HepG2 (cell line): ENCODE measurements around the gene DNMT1. TPM values are rescaled to one million over a fixed set of nuclear protein-coding genes. Genes with fewer than 3 reads are reported as not detected.

Experiments
- CREBL2 ChIP-seq: sonication (generic); formaldehyde crosslinking; IDR thresholded peaks from 2 replicates; pipeline ENCODE4 v1.8.1; 2023; ENCODE audit warnings: missing genetic modification reagents, mild to moderate bottlenecking, borderline replicate concordance
- CTCF ChIP-seq: sonication (generic); formaldehyde crosslinking; IDR thresholded peaks from 2 replicates; pipeline ENCODE4 v1.5.0; 2020; ENCODE audit warnings: mild to moderate bottlenecking, missing genetic modification reagents, moderate library complexity
- FOXK1 ChIP-seq: sonication (generic); formaldehyde crosslinking; IDR thresholded peaks from 2 replicates; pipeline ENCODE4 v1.4.0; 2020; ENCODE audit warnings: low read depth, missing genetic modification reagents, borderline replicate concordance
- HDAC2 ChIP-seq: sonication (generic); formaldehyde crosslinking; IDR thresholded peaks from 2 replicates; pipeline ENCODE4 v1.4.0; 2020; ENCODE audit warnings: missing genetic modification reagents
- HOXA9 ChIP-seq: sonication (generic); formaldehyde crosslinking; IDR thresholded peaks from 2 replicates; pipeline ENCODE4 v1.8.1; 2022; ENCODE audit warnings: missing genetic modification reagents, mild to moderate bottlenecking, moderate library complexity, borderline replicate concordance
- MATR3 ChIP-seq: sonication (generic); formaldehyde crosslinking; IDR thresholded peaks from 2 replicates; pipeline ENCODE4 v1.4.0; 2020; ENCODE audit warnings: missing genetic modification reagents
- NFYB ChIP-seq: sonication (generic); formaldehyde crosslinking; IDR thresholded peaks from 2 replicates; pipeline ENCODE4 v1.4.0; 2020; ENCODE audit warnings: missing genetic modification reagents
- PHB2 ChIP-seq: fragments of 450-650 bp; IDR thresholded peaks from 2 replicates; pipeline ENCODE4 v1.6.1; 2018; ENCODE audit not compliant: partially characterized antibody
- RFXANK ChIP-seq: IDR thresholded peaks from 2 replicates; pipeline ENCODE4 v1.6.1; 2016
- RXRB ChIP-seq: IDR thresholded peaks from 2 replicates; pipeline ENCODE4 v1.6.1; 2016; ENCODE audit warnings: borderline replicate concordance, missing genetic modification reagents, missing compliant biosample characterization
- SATB2 ChIP-seq: sonication (generic); formaldehyde crosslinking; IDR thresholded peaks from 2 replicates; pipeline ENCODE4 v1.5.0; 2020; ENCODE audit warnings: missing genetic modification reagents
- SNAPC4 ChIP-seq: sonication (generic); formaldehyde crosslinking; IDR thresholded peaks from 2 replicates; pipeline ENCODE4 v1.4.0; 2020; ENCODE audit warnings: mild to moderate bottlenecking, missing genetic modification reagents
- ZBTB39 ChIP-seq: sonication (generic); formaldehyde crosslinking; IDR thresholded peaks from 2 replicates; pipeline ENCODE4 v1.5.0; 2020; ENCODE audit warnings: missing genetic modification reagents
- ZBTB43 ChIP-seq: sonication (generic); formaldehyde crosslinking; conservative IDR thresholded peaks from 2 replicates; pipeline ENCODE4 v1.4.0; 2020; ENCODE audit warnings: missing genetic modification reagents
- ZEB1 ChIP-seq: IDR thresholded peaks from 2 replicates; pipeline ENCODE4 v1.6.1; 2012; ENCODE audit warnings: mild to moderate bottlenecking, low read depth, inconsistent platforms; ENCODE audit not compliant: insufficient replicate concordance
- ZFP41 ChIP-seq: sonication (generic); formaldehyde crosslinking; IDR thresholded peaks from 2 replicates; pipeline ENCODE4 v1.4.0; 2020; ENCODE audit warnings: mild to moderate bottlenecking, missing genetic modification reagents, borderline replicate concordance
- ZNF607 ChIP-seq: sonication (generic); formaldehyde crosslinking; IDR thresholded peaks from 2 replicates; pipeline ENCODE4 v1.5.1; 2020; ENCODE audit warnings: missing genetic modification reagents, mild to moderate bottlenecking, borderline replicate concordance
- ZNF816 ChIP-seq: sonication (generic); formaldehyde crosslinking; IDR thresholded peaks from 2 replicates; pipeline ENCODE4 v1.8.0; 2022; ENCODE audit warnings: missing genetic modification reagents, mild to moderate bottlenecking, borderline replicate concordance
- polyA plus RNA-seq, 8 experiments: library from polyadenylated mRNA; depleted of rRNA in 3 of 8; stranded (reverse) in 7 of 8; unstranded in 1 of 8; fragments of >200 nt; fragmentation: Illumina TruSeq in 4 of 8; extraction: Trizol in 4 of 8; gene quantifications; 2 replicates each; pipeline versions ENCODE4 v1.2.1 to v1.2.3, GENCODE V29; 2011 to 2016; ENCODE audit warnings: low read depth in 4 of 8, missing spikeins in 1 of 8, mixed read lengths in 1 of 8; ENCODE audit not compliant: insufficient read depth in 1 of 8
- total RNA-seq, 5 experiments: library from RNA; depleted of rRNA; stranded (reverse); fragments of >200 nt; fragmentation: Illumina TruSeq; extraction: Trizol; gene quantifications; 2 replicates each; pipeline ENCODE4 v1.2.3, GENCODE V29; 2016; ENCODE audit warnings: low read depth in 1 of 5

Gene DNMT1
- total and polyA plus RNA-seq, 2 of the 13 experiments (the other 11 are each of a cell fraction or from before 2014, with no cell fraction given), result 31.2 to 91.1 TPM

GRCh38 chr19:10112895-10113591 lies 81.7 kb downstream of the DNMT1 start (continued):
- TF ChIP-seq ZBTB39 (CRISPR knock-in tag) (no peak), CTCF (CRISPR knock-in tag) (peak; percentile 82), ZNF607 (no peak), ZNF816 (CRISPR knock-in tag) (no peak), RFXANK (CRISPR knock-in tag) (no peak), ZFP41 (CRISPR knock-in tag) (no peak), CREBL2 (no peak), RXRB (CRISPR knock-in tag) (peak; percentile 47; the same call in 1 of the 2 replicates), HOXA9 (CRISPR knock-in tag) (no peak), PHB2 (no peak), MATR3 (no peak), SNAPC4 (CRISPR knock-in tag) (no peak), NFYB (CRISPR knock-in tag) (no peak), ZBTB43 (CRISPR knock-in tag) (no peak), FOXK1 (CRISPR knock-in tag) (no peak), SATB2 (CRISPR knock-in tag) (no peak), ZEB1 (no peak), HDAC2 (no peak)
